ENCODE measurements around the gene CINP. TPM values are rescaled to one million over a fixed set of nuclear protein-coding genes. Genes with fewer than 3 reads are reported as not detected.
A peak's percentile ranks its signal among the peaks of the same experiment; 100 is the strongest.

CINP gene
- total RNA-seq: 10 to 100 TPM; 36.2 to 40.8 TPM

DNA sequence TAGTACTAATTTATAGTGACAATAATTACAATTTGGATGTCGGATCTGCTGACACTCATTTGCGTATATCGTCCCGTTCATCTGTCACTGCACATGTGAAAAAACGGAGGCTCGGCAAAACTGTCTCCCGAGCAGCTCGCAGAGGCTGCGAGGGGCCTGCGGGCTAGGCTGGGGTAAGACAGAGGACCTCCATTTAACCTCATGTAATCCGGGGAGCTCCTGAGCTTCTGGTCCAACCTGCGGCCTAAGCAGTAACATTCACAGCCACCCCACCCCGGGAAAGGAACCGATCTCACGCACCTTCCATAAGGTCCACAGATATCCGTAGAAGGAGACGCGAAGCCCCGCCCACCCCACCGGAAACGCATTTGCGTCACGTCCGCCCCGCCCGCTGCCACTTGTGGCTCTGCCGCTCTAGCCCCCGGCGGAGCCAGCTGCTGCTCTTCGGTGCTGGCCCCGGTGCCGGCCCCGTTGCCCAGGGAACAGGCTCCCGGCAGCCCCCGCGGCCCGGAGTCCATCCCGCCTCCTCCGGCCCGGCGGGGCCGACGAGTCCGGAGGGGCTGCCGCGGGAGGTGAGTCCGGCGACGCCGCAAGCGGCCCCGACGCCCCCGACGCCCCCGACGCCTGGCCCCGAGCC is at the start of gene CINP, which contains the start of gene TECPR2:
Gene CINP (minus strand): TSS at position 346 of the 637 bp plus-strand sequence. CDS start 39 bp downstream, at position 307.
Gene TECPR2 (plus strand): TSS at position 397 of the 637 bp plus-strand sequence. CDS start 13,781 bp downstream, outside the sequence.
- Histone ChIP-seq H3K4me1 (replicated peaks) (no peaks in the 10 kb centered on the region), H3K27ac (peak within 1 kb of the TSS; percentile 88 to 89), H3K4me3 (peak within 1 kb of the TSS; percentile 93 to 99), H3K9me3 (no peaks in the 10 kb centered on the region), H3K36me3 (peaks cover 0 to 1% of the 10 kb centered on the region in 2 donors), H3K27me3 (replicated peaks; ENCODE audit: insufficient read depth) (no peaks in the 10 kb centered on the region)
- TF ChIP-seq POLR2AphosphoS5 (IDR thresholded peaks at IDR 0.05) (peak; percentile 90), POLR2A (IDR thresholded peaks at IDR 0.05) (peak; percentile 58)
- TF ChIP-seq, protein P1, sequence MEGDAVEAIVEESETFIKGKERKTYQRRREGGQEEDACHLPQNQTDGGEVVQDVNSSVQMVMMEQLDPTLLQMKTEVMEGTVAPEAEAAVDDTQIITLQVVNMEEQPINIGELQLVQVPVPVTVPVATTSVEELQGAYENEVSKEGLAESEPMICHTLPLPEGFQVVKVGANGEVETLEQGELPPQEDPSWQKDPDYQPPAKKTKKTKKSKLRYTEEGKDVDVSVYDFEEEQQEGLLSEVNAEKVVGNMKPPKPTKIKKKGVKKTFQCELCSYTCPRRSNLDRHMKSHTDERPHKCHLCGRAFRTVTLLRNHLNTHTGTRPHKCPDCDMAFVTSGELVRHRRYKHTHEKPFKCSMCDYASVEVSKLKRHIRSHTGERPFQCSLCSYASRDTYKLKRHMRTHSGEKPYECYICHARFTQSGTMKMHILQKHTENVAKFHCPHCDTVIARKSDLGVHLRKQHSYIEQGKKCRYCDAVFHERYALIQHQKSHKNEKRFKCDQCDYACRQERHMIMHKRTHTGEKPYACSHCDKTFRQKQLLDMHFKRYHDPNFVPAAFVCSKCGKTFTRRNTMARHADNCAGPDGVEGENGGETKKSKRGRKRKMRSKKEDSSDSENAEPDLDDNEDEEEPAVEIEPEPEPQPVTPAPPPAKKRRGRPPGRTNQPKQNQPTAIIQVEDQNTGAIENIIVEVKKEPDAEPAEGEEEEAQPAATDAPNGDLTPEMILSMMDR (IDR thresholded peaks at IDR 0.05): no peak
- intact Hi-C loops (cut with DNase I): loop anchor here (5.0 to 10.0 kb wide), 4 partner anchors 40 to 145 kb away; partner anchors contain the start of gene ANKRD9
- under 1% methylated on average over 52 of the region's 58 CpGs for WGBS
- DNase-seq (ENCODE audit: low spot score): peak; percentile 98

DNA sequence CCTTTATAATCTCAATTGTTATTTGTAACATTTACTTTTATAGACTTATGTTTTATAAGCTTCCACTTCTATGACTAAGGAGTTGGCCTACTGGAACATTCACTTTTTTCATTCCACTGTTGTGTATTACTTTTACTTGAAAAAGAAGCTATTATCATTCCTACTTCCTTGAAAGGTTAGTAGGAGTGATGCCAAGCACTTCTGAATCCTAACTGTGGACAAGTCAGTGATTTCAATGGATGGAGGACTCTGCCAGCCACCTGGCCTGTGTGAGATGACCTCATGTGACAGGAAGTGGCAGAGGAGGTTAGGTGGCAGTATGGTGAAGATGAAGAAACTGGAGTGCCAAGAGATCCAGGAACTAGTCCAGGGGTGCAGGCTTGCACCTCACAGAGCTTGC is 46.0 kb upstream of the CINP start:
- peak overlapping the region in 1 of 2 donors; percentile 27 for H3K27ac ChIP-seq
- TF ChIP-seq, protein P1 (IDR thresholded peaks at IDR 0.05): no peak
- TF ChIP-seq POLR2A (IDR thresholded peaks at IDR 0.05): no peak
- TF ChIP-seq POLR2AphosphoS5 (IDR thresholded peaks at IDR 0.05): no peak
- no peaks in the 10 kb centered on the region for H3K4me1 ChIP-seq (replicated peaks)
- no peak for DNase-seq (ENCODE audit: low spot score)
- no peaks in the 10 kb centered on the region for H3K36me3 ChIP-seq
- H3K9me3 ChIP-seq: no peaks in the 10 kb centered on the region
- H3K4me3 ChIP-seq: no peak overlapping the region
- intact Hi-C loops (cut with DNase I): loop anchor here (5.0 kb wide), 1 partner anchor 46 kb away; the partner anchor contains the start of genes CINP and TECPR2
- no peaks in the 10 kb centered on the region for H3K27me3 ChIP-seq (replicated peaks; ENCODE audit: insufficient read depth)

DNA sequence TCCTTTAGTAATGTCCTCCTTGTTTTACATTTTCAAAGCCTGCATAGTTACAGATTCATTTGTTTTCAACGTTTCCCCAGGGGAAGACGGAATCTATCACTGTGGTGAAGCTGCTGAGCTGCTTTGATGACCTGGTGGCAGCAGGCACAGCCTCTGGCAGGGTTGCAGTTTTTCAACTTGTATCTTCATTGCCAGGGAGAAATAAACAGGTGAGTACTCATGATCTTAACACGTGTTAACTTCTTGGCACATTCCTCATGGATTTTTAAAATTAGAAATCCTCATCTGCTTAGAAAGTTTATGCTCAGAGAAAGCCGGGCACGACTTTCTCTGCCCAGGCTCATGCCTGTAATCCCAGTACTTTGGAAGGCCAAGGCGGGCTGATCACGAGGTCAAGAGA is 44.6 kb upstream of the CINP start:
- no peaks in the 10 kb centered on the region for H3K27me3 ChIP-seq (replicated peaks; ENCODE audit: insufficient read depth)
- peak; percentile 8 for TF ChIP-seq POLR2AphosphoS5 (IDR thresholded peaks at IDR 0.05)
- TF ChIP-seq, protein P1 (IDR thresholded peaks at IDR 0.05): no peak
- H3K4me3 ChIP-seq: no peak overlapping the region
- whole genome bisulfite sequencing: 79% methylated on average over 7 of the region's 7 CpGs
- no peaks in the 10 kb centered on the region for H3K36me3 ChIP-seq
- no peak for DNase-seq (ENCODE audit: low spot score)
- H3K27ac ChIP-seq: peak overlapping the region; percentile 36 to 46
- H3K9me3 ChIP-seq: no peaks in the 10 kb centered on the region
- intact Hi-C loops (cut with DNase I): loop anchor here (5.0 kb wide), 1 partner anchor 45 kb away; the partner anchor contains the start of genes CINP and TECPR2
- H3K4me1 ChIP-seq (replicated peaks): no peaks in the 10 kb centered on the region

DNA sequence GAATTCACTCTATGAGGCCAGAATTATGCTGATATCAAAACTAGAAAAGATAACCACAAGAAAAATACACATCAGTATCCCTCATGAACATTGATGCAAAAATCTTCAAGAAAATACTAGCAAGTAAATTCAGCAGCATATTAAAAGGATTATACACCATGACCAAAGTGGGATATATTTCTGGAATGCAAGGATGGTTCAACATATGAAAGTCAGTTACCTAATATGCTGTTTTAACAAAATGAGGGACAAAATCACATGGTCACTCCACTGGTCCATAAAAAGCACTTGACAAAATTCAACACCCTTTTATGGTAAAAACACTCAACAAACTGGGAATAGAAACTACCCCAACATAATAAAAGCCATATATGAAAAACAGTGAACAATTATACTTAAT is 40.3 kb upstream of the CINP start:
- H3K36me3 ChIP-seq: no peaks in the 10 kb centered on the region
- DNase-seq (ENCODE audit: low spot score): no peak
- H3K9me3 ChIP-seq: no peaks in the 10 kb centered on the region
- no peak overlapping the region for H3K27ac ChIP-seq
- no peak for TF ChIP-seq POLR2AphosphoS5 (IDR thresholded peaks at IDR 0.05)
- no peak for TF ChIP-seq POLR2A (IDR thresholded peaks at IDR 0.05)
- TF ChIP-seq, protein P1 (IDR thresholded peaks at IDR 0.05): no peak
- no peaks in the 10 kb centered on the region for H3K27me3 ChIP-seq (replicated peaks; ENCODE audit: insufficient read depth)
- no peak overlapping the region for H3K4me3 ChIP-seq
- intact Hi-C loops (cut with DNase I): no loop called here
- no peaks in the 10 kb centered on the region for H3K4me1 ChIP-seq (replicated peaks)

DNA sequence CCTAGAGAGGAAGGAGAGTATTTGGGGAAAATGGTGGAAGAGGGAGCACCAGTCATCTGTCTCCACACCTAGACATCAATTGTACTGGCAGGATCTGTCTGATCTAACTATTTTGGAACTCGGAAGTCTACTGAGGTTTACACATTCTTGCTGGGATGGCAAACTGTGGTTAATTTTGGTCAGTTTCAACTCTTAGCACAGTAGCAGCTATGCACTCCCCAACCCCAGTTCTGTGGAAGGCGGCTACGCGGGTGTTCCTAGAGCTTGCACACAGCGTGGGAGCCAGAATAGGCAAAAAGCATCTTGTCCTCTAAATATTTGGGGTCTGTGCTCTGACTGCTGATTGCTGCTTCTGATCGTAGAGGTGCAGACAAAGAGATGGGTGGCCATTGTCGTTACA is 33.8 kb upstream of the CINP start:
- Histone ChIP-seq H3K36me3 (no peaks in the 10 kb centered on the region), H3K27ac (no peak overlapping the region), H3K4me3 (no peak overlapping the region), H3K4me1 (replicated peaks) (no peaks in the 10 kb centered on the region), H3K27me3 (replicated peaks; ENCODE audit: insufficient read depth) (no peaks in the 10 kb centered on the region), H3K9me3 (no peaks in the 10 kb centered on the region)
- whole genome bisulfite sequencing: 92% methylated on average over 7 of the region's 7 CpGs
- intact Hi-C loops (cut with DNase I): no loop called here
- TF ChIP-seq, protein P1 (IDR thresholded peaks at IDR 0.05): no peak
- TF ChIP-seq POLR2AphosphoS5 (IDR thresholded peaks at IDR 0.05) (no peak), POLR2A (IDR thresholded peaks at IDR 0.05) (no peak)
- DNase-seq (ENCODE audit: low spot score): no peak
